NCI-H510A (cell line): ENCODE data around the gene C20orf144.
A peak's percentile ranks its signal among the peaks of the same experiment; 100 is the strongest.

Source experiments
- DNase-seq: peaks from one replicate; lab custom pipeline; 2025; lab: John Stamatoyannopoulos, UW

Gene C20orf144

DNA sequence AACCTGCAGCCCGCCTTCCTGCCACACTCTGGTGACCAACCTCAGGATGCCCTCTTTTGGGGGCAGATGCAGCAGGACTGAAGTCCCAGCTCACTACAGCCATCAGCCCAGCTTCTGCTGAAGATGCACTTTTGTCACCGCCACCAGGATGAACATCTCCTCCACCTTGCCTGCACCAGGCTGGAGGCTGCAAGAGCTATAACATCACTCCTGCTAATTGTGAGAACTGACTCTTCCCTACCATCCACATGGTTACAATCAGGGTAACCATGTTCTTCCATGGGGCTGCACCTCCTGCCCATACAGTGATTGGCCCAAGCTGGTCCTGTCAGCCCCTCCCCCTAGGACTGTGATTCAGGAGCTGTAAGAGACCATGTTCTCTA is 2.6 kb downstream of the C20orf144 start:
- peak; percentile 37 for DNase-seq

DNA sequence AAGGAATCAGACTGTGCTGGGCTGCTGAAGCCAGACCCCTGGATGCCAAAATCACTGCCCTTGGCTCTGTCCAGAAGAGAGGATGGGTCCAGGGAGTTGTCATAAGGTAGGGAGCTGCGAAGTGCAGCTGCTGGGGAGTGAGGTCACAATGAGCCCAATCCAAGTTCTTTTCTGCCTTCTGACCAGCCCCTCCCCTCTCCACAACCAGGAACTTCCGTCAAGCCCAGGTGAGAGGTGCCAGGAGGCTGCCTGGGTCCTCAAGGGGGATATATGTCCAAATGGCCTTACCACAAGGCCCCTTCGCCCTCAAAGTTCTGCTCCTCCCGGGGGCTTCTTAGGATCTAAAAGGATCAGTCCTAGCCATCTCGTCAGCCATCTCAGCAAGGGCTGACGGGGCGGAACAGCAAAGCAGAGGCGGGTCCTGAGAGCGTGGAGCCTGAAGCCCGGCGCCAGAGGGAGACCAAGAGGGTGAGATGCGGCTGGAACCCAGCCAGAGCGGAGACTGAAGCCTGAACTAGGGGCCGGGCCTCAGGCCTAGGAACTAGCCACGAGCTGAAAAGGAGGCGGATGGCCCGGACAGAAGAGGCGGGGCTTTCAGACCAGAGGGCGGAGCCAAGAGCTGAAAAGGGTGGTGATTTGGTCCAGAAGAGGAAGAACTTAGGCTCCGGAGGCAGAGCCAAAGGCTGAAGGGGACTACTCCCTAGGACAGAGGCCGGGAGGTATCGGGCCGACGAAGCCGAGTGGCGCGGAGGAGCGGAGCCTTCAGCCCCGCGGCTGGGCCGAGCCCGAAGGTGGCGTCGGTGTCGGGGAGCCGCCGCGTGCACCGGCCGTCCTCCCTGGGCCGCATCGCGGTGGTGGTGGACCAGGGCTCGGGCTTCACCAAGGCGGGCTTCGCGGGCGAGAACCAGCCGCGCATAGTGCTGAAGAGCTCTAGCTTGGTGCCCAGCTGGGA is 4.4 kb downstream of the C20orf144 start, which contains the start of gene ACTL10:
TSS of gene ACTL10 (plus strand) at position 651 of the 952 bp plus-strand sequence. CDS start 555 bp downstream, outside the sequence.
- peak; percentile 93 for DNase-seq

DNA sequence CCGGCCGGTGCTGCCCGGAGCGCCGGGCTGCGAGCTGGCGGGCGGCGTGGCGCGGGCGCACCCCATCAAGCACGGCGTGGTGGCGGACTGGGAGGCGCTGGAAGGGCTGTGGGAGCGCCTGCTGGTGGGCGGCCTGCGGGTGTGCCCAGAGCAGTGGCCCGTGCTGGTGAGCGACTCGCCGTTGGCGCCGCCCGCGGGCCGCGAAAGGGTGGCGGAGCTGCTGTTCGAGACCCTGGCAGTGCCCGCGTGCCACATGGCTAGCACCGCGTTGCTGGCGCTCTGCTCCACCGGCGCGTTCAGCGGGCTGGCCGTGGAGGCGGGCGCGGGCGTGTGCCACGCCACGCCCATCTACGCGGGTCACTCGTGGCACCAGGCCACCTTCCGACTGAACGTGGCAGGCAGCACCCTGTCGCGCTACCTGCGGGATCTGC is 5.1 kb downstream of the C20orf144 start:
- DNase-seq, result no peak

DNA sequence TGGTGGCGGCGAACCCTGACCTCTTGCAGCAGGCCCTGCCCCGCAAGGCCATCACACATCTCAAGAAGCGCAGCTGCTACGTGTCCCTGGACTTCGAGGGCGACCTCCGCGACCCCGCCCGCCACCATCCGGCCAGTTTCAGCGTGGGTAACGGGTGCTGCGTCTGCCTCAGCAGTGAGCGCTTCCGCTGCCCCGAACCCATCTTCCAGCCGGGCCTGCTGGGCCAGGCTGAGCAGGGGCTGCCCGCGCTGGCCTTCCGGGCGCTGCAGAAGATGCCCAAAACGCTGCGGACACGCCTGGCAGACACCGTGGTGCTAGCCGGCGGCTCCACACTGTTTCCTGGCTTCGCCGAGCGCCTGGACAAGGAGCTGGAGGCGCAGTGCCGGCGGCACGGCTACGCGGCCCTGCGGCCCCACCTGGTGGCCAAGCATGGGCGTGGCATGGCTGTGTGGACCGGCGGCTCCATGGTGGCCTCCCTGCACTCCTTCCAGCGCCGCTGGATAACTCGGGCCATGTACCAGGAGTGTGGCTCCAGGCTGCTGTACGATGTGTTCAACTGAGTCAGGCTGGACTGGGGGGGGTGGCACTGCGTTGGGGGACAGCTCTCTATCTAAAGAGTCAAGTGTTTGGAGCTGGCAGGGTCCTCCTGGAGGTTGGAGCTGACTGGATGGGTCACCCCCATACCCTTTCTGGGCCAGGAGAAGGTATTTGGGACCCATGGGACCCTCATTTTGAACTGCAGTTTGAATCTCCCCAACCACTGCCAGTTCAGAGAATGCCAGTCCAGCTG is 5.7 kb downstream of the C20orf144 start:
- DNase-seq, result peak; percentile 36

DNA sequence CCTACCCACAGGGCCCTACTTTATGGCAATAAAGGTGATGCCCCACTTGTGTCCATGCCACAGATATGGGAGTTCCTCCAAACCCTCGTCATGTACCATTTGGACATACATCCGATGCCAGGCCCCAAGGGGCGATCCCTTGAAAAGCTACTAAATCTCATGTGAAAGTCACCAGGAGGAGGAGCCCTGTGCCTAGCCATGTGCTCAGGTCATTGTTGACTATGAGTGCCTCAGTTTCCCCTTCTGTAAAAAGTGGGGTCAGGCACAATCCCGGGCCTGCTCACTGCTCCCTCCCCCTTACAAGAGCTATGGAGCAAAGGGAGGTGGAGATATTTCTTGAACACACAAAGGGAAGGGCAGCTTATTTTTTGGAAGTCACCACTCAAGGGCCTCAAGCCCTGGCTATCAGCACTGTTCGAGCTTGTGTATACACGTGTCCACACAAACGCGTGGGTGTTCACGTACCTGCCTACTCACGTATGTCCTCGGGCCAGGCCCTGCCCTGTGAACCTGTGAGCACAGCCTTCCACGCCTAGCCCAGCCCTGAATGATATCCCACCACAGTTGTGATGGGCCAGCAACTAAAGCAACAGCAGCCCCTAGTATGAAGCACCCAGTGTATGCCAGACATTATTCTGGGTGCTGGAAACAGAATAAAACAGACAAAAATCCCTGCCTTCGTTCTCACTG is 6.5 kb downstream of the C20orf144 start:
- DNase-seq, result no peak

DNA sequence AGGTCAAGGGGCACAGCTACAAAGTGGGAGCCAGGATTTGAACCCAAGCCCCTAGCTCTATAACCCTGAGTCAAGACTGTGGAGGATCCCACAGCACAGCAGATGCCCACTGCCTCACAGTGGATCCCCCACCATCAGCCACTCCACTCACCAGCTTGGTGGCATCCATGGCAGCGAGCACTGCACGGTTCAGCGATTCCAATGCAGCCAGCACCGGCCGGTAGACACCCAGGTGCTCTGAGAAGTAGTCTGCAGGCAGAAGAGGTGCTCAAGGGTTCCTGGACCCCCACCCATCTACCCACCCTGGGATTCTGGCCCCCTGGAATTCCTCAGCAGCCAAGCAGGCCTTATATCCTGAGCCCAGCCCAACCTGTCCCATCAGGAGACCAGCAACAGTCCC is 7.1 kb downstream of the C20orf144 start:
- no peak for DNase-seq

DNA sequence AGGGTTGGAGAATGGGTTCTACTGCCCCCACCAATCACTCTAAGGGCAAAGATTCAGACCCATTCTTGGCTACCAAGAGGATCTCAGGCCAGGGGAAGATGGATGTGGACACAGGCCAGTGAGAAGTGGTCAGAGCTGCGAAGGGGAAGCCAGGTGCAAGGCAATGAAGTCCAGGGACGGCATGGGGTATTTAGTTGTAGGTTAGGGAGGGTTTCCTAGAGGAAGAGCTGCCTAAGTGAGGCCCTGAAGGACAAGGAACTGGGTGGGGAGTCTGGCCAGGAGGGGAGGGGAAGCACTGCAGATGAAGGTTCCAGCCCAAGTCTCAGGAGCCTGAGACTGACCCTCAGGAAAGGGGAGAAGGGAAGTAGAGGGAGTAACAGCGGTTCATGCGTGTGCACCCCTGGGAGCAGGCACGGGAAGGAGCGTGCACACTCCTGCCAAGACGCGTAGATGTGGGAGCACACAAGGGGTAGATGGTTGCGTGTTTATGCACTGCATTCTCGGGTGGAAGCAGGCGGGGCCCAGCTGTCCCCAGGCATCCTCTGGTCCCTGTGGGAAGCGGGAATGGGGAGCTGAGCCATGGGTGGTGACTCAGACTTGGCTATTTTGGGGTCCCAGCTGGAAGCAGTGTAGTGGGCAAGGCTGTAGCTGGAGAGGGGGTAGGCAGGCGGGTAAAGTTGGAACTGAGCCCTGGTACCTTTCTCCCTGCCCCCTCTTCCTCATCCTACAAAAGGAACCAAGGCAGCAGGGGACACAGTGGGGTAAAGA is 7.9 kb downstream of the C20orf144 start:
- DNase-seq, result no peak

DNA sequence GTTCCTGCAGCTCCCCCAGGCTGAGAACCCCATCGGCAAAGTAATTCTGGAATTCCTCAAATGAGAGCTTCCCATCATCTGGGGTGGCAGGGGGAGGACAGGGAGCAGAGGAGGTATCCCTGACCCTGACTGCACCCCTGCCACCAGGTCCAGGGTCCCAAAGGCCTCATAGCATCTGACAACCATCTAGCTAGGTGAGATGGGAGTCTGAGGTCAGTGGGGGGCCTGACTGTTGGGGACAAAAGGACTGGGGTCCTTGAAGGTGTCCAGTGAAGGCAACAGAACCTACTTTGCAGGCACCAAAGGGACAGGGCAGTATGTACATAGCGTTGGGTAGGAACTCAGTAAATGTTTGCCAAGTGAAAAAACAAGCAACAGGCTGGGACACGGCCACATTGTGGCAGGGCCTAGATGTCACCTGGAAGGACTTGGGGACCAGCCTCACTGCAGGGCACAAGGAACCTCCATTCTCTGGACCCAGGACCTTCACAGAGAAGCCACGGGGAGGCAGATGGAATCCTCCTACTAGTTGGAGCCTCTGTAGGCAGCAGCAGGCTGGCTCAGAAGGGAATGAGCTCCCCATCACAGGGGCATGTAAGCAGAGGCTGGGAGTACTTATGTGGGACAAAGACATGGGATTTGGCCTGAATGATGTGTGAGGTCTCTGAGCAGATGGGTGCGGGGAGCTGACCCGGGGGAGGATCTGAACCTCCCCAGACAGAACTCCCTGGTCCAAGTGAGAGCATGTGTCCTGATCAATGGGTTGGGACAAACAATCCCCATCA is 8.8 kb downstream of the C20orf144 start:
- no peak for DNase-seq

DNA sequence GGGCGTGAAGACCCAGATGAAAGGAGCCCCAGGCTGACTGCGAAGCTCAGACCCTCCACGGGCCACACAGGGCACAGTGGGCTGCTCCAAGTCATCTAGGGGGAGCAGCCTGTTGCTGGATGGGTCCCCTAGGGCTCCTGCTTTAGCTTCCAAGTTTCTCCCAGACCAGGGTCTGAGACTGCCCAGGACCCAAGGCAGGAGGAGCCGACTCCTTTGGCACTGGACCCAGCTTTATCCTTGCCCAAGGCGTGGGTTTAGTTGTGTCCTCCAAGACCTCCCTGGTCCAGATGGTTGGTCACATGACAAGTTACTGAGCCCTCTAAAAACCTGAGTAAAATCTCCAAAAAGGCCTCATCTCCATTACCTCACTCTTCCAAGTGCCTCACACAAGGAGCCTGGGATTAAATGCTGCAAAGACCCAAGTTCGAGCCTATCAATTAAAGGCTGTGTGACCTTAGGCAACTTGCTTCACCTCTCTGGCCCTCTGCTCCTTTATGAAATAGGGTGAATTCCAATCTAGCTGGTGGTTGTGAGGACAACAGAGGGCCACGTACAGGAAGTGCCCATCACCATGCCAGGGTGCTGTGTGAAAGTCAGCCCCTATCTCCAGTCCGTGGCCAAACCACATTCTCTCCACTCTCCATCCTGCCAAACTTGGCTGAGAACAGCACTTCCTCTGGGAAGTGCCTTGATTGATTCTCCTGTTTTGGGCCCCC is 9.6 kb downstream of the C20orf144 start:
- DNase-seq, result no peak

DNA sequence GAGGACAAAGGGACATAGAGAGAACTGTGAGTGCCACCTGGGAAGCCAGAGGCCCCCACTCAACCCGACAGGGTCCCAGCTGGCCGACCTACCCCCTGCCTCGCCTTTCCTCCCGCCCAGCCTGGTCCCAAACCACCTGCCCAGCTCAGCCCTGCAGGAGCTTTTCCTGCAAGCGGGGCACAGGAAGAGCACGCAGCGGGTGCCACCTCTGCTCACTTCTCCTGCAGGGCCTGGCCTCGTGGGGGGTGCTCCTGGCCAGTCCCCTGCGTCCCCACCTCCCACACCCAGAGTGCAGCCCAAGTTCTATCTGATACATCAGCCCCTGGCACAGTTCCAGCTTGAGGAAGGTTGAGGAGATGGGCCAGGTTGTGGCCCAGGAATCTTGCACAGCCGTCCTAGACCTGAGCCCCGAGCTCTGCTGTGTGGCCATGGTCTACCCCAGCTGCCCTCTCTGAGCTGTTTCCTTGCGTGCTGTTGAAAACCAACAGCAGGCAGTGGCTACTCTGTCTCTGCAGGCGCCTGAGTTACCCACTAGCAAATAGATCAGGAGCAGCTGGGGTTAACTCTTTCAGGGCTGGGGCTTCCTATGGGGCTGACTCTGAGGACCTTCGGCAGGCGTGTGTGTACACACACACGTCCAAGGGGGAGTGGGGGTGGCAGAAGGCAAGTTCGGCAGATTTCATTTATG is 10.4 kb downstream of the C20orf144 start:
- no peak for DNase-seq

DNA sequence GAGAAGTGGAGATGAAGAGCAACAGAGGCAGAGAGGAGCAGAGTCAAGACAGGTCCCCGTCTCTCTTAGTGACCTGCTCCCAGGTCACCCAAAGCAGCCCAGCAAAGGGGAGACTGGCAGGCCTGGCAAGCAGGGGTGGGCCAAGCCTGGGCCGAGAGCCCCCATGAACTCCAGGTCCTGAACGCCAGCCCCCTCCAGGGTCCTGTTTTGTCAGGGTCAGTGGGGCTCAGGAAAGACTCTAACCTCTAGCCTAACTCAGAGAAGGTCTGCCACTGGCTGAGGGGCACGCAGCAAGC is 10.9 kb downstream of the C20orf144 start:
- no peak for DNase-seq

DNA sequence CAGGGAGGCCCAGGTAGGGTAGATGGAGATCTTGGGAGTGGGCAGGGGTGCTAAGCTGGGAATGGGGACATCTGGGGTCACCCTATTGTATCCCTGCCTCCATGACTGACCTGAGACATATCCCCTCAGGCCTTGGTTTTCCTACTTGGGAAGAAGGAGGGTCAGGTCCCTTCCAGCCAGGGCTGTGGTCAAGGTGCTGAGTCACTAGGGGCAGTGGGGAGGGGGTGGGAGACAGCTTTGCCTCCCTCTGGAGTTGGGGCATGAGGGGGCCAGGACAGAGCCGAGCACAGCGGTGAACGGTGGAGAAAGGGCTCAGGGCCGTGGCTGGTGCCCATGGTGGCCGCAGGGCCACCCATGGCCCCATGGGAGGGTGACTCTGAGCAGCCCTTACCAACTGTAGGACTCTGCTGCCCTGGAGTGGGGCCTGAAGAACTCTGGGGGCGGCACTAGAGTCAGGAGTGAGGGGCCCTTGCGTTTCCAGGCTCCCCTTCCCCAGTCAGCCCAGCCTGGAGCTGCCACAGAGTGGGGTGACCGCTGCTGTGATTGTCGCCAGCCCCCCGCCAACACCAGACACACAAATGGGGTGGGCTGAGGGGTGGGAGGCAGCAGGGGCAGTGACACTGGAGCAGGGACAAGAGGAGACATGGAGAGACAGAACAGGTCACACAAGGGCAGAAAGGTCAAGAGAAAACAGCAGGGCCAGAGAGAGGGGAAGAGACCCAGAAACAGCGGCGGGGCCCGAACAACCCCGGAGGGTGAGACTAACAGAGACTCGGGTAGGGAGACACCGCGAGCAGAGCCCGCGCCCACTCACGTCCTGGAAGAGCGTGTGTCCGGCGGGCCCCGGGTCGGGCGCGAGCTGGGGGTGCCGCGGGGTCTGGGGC is 11.5 kb downstream of the C20orf144 start:
- no peak for DNase-seq

DNA sequence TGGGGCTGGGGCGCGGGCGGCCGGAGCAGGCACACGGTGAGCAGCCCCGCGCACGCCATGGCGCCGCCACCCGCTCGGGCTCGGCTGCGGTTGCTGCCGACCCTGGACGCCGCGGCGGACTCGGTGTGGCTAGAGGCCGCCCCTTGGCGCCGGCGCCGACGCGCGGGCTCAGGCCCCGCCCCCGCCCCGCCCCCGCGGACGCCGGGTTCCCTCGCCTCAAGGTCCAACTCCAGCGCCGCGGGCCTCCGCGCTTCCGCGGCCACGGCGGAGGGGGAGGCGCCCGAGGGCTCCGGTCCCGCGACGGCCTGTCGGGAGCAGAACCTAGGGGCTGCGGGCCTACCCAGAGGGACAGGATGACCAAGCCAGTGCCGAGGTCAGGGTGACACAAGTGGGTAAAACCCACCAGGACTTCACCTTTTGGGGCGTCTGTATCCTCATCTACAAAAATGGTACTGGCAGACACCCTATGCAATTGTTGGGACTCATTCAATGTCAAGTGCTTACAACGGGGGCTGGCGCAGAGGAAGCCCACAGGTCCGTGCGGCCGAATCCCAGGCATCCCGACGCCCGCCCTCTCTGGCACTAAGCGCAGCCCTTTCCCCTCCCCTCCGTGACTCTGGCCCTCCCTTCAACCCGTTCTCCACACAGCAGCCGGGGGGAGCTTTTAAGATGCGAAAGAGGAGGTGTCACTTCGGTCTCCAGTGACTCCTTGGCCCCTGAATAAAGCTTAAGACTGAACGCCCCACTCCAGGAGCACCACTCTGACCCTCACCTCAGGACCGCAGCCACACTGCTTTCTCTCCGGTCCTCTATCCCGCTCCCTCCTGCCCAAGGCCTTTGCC is 12.4 kb downstream of the C20orf144 start, which contains the start of gene NECAB3:
TSS of gene NECAB3 (minus strand) at position 135 of the 842 bp plus-strand sequence. CDS start at position 59, 76 bp downstream.
- DNase-seq, result peak; percentile 59

DNA sequence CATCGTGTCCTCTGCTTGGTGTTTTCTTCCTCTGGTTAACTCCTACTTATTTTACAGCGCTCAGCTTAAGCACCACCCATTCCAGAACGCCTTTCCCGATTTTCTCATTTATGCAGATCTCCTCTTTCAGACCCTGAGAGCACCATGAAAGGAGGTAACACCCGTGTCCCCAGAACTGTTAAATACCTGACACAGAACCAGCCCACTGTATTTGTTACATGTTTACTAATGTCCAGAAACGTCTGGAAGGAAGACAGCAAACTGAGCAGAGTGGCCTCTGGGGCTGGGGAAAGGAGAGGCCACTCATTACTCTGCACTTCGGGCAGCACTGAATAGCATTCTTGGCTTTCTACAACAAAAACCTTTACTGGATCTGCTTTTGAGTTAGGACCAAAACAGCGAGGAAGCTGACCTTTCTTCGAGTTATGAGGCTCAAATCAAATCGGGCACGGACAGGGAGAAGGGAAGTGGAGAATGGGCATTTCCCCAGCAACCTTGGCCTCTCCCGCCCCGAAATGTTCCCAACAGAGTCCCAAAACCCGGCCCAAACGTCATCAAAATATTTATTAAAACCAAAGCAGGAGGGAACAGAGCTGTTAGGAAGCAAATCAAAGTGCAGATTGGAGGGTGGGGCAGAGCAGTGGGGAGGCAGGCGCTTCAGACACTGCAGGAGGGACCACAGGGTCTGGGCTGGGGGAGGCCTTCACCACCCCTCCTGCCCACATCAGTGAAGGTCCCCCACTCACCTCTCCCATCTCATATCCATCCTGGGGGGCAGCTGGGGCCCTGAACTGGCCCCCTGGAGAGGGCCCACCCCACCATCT is 13.2 kb downstream of the C20orf144 start:
- no peak for DNase-seq

DNA sequence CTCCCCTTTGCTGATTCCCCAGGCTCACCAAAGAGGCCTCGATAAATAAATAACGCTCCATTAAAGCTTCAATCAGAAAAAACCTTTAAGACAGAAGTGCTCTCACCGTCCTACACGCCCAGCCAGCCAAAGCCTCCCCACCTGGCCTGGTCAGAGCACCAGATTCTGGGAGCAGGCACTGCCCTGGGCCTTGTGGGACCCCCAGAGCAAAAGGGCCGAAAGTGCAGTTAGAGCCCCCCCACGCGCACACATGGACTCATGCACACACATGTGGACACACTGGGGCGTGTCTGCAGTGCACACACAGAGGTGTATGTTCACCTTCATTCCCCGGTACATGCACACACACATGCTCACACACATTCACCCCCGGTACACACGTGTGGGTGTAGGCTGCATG is 14.0 kb downstream of the C20orf144 start:
- DNase-seq, result no peak
